Measurements from ENCODE around the gene OXSM. TPM values are rescaled to one million over a fixed set of nuclear protein-coding genes. Genes with fewer than 3 reads are reported as not detected.

The OXSM gene
- total RNA-seq, 1 experiment from 2014 or later = 30.0 TPM

DNA sequence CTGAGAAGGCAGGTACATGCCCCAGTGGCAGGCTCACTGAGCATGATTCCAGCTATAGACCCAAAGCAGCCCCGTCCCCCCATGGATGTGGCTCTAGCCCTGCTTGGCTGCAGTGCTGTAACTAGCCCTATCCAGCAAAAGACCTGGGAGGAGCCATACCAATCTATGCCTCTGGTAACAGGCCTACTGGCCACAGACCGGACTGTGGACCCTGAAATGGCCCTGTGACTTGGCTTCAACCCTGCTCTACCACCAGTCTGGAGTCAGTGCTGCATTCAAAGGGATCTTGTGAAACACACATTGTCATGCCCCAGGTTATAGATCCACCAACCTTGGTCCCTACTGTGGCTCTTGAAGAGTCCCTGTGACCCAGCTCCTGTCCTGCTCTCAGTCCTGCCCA lies 46.7 kb downstream of the OXSM start:
- in situ Hi-C loops (cut with HindIII; ENCODE audit: low pct_unique_long_range_greater_than_20kb, low sequenced_read_pairs) = no loop called here
- no peak for DNase-seq (ENCODE audit: low read depth, low spot score)

DNA sequence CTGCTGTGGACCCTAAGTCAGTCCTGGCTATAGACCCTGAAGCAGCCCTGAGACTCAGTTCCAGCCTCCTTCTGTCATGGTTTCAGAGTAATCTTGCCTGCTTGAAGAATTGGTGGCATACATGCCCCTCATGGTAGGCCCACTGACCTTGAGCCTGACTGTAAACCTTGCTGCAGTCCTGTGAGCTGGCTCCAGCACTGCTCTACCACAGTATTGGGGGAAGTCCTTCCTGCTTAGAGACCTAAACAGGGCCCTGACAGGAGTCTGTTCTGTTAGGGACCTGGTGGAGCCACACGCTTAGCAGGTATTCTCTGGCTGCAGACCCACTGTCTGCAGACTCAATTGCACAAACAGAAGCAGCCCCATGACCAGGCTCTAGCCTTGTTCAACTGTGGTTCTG lies 47.1 kb downstream of the OXSM start:
- in situ Hi-C loops (cut with HindIII; ENCODE audit: low pct_unique_long_range_greater_than_20kb, low sequenced_read_pairs) = no loop called here
- no peak for DNase-seq (ENCODE audit: low read depth, low spot score)

DNA sequence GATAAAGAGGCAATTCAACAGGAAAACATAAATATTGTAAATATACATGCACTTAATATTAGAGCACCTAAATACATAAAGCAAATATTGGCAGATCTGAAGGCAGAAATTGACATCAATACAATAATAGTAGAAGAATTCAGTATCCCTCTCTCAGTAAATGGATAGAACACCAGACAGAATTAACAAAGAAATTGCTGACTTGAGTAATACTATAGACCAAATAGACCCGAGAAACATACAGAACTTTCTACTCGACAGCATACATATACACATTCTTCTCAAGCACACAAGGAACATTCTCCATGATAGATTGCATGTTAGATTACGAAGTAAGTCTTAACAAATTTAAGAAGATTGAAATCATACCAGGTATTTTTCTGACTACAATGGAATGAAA lies 50.2 kb downstream of the OXSM start:
- in situ Hi-C loops (cut with HindIII; ENCODE audit: low pct_unique_long_range_greater_than_20kb, low sequenced_read_pairs) = no loop called here
- no peak for DNase-seq (ENCODE audit: low read depth, low spot score)

DNA sequence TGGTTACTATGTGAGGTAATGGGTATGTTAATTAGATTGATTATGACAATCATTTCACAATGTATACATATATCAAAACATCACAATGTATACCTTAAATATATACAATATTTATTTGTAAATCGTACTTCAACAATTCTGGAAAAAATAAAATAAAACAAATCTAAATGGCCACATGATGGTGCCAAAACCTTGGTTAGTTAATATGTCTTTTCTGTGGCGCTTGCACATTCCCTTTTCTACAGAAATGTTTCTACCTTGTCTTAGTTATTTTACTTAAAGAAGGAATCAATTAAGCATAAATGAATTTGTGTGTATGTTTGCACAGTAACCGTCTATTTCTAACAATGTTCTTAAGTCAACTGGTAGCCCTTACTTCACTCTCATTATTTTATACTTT lies 53.4 kb downstream of the OXSM start:
- peak; percentile 13 for DNase-seq (ENCODE audit: low read depth, low spot score)
- in situ Hi-C loops (cut with HindIII; ENCODE audit: low pct_unique_long_range_greater_than_20kb, low sequenced_read_pairs) = no loop called here

Other genes with a start within 250 kb of the OXSM start
- 87.7 and 98.9 TPM in 2 replicates for gene TOP2B, start 125.2 kb upstream of the OXSM start, total RNA-seq (2014; rRNA removed; shearing (Covaris generic))
- 42.7 and 45.2 TPM in 2 replicates for gene NGLY1, start 6.6 kb upstream of the OXSM start, total RNA-seq (2014; rRNA removed; shearing (Covaris generic))